Activated CD8-positive, alpha-beta memory T cell treated with anti-CD3 and anti-CD28 coated beads for 4 hours (primary cell): ENCODE results near the gene AKAP9.
A peak's percentile ranks its signal among the peaks of the same experiment; 100 is the strongest.
"Not testable (repeated sequence)": the region's sequence is repeated elsewhere in the genome, so short reads cannot be mapped to it uniquely, and the experiment has no call there.

Experiments
- DNase-seq, 2 donors: peaks; one replicate each; pipeline ENCODE4 v3.0.0-alpha.2; 2020; ENCODE audit warnings: low read depth in 2 of 2

AKAP9 gene

DNA sequence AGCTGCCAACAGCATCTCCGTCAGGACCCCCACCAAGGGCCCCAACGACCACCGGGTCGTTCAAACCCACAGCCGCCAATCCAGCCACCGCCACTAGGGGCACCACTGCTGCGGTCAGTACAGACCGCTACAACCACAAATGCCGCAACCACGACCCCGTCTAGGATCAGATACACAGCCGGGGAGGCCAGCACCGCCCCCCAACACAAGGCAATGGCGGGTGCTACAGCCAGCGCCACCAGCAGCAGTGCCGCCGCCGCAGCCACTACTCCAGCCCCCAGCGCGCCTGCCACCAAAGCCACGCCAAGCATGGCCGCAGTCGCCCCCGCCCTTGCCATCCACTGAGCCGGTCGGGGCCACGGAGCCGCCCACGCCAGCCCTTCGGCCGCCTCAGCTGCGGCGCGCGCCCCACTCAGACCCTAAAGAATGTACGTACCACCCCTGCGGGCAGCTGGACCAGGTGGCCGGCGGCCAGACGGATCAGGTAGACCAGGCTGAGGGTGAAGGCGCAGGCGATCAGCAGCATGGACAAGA lies 193.1 kb downstream of the AKAP9 start:
- peak; percentile 28 to 41 for DNase-seq

DNA sequence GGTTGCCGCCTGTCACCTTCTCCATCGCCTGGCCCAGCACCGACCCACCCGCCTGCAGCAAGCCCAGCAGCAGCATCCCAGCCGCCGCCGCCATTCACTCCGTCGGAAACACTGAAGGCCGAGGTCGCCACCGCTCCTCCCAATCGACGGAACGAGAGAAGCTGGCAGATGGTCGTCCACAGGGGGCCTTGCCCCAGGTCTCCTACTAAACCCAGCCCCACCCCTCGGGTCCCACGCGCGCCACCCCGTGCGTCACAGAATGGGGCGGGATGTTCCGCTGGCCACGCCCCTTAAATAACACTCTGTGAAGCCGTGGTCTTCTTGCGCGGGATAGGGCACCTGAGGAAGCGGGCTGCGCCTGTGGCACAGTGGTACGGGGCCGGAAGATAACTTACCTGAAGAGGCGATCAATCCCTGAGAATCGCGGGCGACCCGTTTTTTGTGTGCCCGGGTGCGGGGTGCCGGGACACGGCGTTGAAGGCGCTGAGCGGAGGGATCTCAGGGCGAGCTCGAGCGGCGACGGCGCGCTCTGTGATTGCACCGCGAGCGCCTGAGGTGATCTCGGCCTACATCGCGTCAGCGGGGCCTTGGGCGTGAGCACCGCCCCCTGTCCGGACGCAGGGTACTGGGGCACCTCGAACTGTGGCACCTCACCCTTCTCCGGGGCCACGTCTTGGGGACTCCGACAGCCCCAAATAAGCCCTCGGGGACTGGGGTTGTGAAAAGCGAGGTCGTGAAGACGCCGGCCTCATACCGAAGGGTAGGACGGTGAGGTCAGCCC lies 193.8 kb downstream of the AKAP9 start, which contains the start of gene CYP51A1:
Gene CYP51A1 (minus strand): TSS at position 207 of the 781 bp plus-strand sequence. CDS start 113 bp downstream, at position 94.
- DNase-seq: peak; percentile 87 to 89

DNA sequence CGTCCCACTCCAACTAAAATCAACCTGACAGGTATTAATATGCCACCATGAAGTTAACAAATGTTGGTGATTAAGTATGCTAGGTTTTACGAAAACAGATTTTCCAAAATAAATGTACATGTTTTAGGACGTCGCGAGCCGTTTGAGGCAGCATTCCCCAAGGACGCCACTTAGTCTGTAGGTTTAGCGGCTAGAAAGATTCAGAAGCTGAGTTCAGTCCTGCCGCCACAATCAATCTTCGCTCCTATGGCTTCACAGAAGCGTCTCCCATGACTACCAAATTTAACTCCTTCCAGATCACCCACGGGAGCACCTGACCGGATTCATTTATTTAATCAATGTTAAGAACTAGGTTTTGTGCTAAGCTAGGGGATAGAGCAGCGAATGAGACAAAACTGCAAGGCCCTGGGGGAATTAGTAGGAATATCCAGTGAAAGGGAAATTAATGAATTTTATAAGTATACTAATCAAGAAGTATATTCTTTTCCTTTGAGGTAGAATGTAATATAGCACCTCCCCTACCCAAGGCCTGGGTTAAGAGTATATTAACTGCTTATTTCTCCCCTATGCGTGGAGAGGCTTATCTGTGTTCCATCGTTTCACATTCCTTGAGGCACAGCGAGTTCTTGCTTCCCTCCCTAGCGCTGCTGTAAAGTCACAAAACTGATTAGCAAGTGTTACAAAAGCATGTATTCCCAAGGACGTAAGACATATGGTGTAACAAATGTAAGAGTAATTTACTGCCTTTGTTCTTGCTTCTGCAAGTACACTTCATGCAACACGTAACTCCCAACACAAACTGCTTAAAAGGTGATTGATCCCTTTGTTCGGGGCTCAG lies 194.6 kb downstream of the AKAP9 start:
- DNase-seq: no peak

DNA sequence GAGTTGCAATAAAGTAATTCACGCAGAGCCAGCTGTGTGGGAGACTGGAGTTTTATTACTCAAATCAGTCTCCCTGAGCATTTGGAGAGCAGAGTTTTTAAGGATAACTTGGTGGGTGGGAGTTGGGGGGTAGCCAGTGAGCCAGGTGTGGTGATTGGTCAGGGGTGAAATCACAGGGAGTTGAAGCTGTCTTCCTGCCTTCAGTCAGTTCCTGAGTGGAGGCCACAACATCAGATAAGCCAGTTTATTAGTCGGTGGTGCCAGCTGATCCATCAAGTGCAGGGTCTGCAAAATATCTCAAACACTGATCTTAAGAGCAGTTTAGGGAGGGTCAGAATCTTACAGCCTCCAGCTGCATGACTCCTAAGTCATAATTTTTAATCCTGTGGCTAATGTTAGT lies 196.9 kb downstream of the AKAP9 start:
- DNase-seq: no peak

DNA sequence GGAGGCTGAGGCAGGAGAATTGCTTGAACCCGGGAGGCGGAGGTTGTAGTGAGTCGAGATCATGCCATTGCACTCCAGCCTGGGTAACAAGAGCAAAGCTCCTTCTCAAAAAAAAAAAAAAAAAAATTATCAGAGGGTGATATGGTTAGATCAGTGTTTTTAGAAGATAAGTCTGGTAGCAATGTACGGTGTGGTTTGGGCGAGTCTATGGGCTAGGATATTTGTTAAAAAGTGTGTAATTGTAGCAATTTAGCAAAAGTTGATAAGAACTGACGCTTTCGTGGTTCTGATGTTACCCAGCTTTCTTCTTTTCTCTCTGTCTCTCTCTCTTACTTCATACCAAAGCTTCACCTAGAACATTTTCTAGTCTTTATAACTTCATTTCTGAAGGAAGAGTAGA lies 200.5 kb downstream of the AKAP9 start:
- DNase-seq: no peak

DNA sequence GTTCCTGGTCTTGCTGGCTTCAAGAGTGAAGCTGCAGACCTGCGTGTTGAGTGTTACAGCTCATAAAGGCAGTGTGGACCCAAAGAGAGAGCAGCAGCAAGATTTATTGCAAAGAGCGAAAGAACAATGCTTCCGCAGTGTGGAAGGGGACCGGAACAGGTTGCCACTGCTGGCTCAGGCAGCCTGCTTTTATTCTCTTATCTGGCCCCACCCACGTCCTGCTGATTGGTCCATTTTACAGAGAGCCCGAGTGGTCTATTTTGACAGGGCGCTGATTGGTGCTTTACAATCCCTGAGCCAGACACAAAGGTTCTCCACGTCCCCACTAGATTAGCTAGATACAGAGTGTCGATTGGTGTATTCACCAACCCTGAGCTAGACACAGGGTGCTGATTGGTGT lies 202.1 kb downstream of the AKAP9 start:
- DNase-seq: not testable (repeated sequence)

DNA sequence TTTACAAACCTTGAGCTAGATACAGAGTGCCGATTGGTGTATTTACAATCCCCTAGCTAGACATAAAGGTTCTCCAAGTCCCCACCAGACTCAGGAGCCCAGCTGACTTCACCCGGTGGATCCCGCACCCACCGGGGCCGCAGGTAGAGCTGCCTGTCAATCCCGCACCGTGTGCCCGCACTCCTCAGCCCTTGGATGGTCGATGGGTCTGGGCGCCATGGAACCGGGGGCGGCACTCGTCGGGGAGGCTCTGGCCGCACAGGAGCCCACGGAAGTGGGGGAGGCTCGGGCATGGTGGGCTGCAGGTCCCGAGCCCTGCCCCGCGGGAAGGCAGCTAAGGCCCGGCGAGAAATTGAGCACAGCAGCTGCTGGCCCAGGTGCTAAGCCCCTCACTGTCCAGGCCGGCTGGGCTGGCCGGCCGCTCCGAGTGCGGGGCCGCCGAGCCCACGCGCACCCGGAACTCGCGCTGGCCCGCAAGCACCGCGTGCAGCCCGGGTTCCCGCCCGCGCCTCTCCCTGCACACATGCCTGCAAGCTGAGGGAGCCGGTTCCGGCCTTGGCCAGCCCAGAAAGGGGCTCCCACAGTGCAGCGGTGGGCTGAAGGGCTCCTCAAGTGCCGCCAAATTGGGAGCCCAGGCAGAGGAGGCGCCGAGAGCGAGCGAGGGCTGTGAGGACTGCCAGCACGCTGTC lies 202.7 kb downstream of the AKAP9 start:
- DNase-seq: not testable (repeated sequence)

DNA sequence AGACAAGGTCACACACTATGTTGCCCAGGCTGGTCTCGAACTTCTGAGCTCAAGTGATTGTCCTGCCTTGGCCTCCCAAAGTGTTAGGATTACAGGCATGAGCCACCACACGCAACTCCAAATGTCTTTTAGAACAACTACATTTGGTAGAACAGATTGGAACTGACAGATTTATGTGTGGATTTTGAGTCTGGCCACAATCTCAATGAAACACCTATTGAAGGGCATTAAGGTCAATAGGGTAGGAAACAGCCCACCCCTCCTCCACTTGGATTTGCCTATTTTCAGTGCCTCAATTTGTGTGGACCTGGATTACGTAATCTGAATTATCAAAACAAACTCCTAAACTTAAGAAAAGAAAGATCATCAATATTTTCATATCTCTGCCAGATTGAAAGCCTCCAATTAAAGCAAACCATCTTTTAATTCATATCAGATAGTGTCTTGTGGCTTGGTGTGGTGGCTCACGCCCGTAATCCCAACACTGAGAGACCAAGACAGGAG lies 209.1 kb downstream of the AKAP9 start:
- no peak for DNase-seq

DNA sequence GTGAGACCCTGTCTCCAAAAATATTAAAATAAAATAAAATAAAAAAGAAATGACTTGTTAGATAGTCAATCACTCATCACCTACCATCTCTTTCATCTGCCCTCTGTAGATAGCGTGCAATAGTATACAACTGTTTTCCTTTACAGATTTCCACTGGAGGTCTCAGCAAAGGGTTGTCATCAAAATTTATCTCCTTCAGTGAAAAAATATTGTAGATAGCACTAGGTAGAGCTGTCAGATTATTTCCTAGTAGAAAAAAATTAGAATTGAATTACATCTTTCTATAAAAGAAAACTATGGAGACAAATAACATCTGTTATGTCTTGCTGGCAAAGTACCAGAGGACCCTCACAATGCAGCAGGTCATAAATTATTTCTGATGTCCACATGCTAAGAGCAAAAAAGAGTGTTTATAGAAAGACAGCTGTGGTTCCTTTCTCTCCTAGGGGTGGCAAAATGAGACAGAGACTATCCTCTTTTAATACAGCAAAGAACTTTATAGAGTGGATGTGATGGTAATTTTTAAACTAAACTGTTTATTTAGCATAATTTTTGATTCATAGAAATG lies 209.9 kb downstream of the AKAP9 start:
- no peak for DNase-seq

DNA sequence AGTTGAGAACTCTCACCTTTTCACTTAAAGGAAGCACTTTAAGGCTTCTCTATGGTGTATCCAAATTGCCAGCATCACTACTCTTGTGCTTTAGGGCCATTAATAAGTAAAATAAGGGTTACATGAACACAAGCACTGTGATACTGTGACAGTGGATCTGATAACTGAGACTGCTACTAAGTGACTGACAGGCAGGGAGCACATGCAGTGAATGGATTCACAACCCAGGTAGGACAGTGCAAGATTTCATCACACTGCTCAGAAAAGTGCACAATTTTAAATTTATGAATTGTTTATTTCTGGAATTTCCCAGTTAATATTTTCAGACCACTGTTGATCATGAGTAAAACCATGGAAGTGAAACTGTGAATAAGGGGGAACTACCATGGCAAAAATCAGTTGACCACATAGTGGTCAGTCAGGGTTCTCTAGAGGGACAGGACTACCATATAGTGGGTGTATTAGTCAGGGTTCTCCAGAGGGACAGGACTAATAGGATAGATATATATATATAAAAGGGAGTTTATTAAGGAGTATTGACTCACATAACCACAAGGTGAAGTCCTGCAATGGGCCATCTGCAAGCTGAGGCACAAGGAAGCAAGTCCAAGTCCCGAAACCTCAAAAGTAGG lies 214.6 kb downstream of the AKAP9 start:
- DNase-seq: no peak

DNA sequence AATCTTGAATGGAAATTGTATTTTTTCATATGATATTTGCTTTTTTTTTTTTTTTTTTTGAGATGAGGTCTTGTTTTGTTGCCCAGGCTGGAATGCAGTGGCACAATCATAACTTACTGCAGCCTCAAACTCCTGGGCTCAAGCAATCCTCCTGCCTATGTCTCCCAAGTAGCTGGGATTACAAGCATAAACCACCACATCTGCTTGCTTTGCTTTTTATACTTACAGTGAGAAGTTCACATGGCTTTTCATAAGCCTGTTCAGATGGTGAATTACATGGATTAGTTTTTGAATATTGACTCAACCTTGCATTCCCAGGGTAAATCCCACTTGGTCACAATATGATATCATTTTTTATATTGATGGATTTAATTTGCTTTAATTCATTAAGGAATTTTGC lies 216.3 kb downstream of the AKAP9 start:
- DNase-seq: no peak

DNA sequence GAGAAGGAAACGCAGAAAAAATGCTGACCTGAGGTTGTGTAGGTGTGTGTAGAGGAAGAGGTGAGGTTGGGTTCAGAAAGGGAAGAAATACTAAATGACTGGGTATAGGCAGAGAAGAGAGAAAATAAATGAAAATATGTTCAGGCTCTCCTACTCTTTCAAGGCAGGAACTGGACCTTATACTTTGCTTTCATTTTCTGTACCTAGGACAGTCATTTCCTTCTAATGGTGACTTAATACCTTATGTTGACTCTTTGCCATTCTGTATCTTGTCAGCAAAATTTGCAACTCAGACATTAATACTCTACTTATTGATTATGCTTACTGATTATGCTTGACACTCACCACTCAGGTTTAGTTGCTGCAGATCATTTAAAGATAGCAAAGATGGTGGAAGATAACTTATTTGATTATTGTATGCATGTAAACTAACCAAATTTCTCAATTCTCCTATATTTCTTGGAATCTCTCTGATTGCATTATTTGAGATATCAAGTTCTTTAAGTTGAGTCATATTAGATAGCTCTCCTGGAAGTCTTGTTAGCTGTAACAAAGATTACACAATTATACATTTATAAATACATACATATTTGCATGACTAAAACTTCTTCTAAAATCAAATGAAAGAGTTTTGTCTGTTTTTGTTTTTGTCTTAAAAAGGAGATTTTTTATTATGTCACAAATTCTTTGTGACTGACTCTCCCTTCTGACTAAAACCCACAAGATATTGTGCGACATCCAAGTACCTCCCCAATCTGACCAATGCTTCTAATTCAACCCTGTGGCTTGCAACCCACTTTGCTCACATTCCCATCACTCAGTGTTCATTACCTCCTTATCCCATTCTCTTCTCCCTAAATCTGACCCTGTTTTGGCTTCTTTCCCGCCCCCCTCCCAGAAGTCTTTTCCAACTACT lies 218.3 kb downstream of the AKAP9 start:
- no peak for DNase-seq
